GM23338 (cell line): ENCODE results near the gene NUTM2G.
"Not testable (repeated sequence)": the region's sequence is repeated elsewhere in the genome, so short reads cannot be mapped to it uniquely, and the experiment has no call there.

ENCODE experiments used
- CTCF ChIP-seq, 2 experiments: fragments of 200-600 bp in 1 of 2; sonication (generic) in 1 of 2; conservative IDR thresholded peaks; 2 replicates each; pipeline versions ENCODE4 v1.5.1 to v1.6.1; 2016 to 2017; ENCODE audit warnings: antibody characterized with exemption in 2 of 2, low read depth in 2 of 2, mild to moderate bottlenecking in 2 of 2, moderate library complexity in 1 of 2
- EZH2phosphoT487 ChIP-seq: fragments of 200-600 bp; sonication (generic); IDR thresholded peaks from one replicate; pipeline ENCODE4 v1.8.1; 2018; ENCODE audit warnings: antibody characterized with exemption; ENCODE audit not compliant: unreplicated experiment
- JUNB ChIP-seq: IDR thresholded peaks from one replicate; pipeline ENCODE4 v1.6.1; 2016; ENCODE audit warnings: antibody characterized with exemption; ENCODE audit not compliant: unreplicated experiment

- not testable (repeated sequence) for TF ChIP-seq EZH2phosphoT487; CTCF (conservative IDR thresholded peaks at IDR 0.05; ENCODE audit: low read depth in 2 of 2); JUNB
Observed at GRCh38 chr9:96974037-96974436, 45.4 kb downstream of the NUTM2G start.
